ENCODE data around the gene RFPL3.
"Not testable (repeated sequence)": the region's sequence is repeated elsewhere in the genome, so short reads cannot be mapped to it uniquely, and the experiment has no call there.

The RFPL3 gene

DNA sequence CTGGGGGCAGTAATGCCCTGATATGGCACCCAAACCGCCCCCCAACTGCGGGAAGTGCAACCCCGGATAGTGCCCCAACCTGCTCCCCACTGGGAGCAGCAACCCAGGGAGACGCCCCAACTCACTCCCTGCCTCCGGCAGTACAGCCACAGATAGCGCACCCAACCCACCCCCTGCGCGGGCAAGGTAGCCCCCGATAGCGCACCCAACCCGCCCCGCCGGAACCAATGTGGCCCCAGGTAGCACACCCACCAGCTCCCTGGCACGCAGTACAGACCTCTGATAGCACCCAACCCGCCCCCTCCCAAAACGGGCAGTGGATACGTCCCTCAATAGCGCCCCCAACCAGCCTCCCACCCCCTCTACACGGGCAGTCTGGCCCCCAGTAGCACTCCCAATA, 3.8 kb upstream of the RFPL3 start:
- DNase-seq (ENCODE audit: low read depth) = no peak

DNA sequence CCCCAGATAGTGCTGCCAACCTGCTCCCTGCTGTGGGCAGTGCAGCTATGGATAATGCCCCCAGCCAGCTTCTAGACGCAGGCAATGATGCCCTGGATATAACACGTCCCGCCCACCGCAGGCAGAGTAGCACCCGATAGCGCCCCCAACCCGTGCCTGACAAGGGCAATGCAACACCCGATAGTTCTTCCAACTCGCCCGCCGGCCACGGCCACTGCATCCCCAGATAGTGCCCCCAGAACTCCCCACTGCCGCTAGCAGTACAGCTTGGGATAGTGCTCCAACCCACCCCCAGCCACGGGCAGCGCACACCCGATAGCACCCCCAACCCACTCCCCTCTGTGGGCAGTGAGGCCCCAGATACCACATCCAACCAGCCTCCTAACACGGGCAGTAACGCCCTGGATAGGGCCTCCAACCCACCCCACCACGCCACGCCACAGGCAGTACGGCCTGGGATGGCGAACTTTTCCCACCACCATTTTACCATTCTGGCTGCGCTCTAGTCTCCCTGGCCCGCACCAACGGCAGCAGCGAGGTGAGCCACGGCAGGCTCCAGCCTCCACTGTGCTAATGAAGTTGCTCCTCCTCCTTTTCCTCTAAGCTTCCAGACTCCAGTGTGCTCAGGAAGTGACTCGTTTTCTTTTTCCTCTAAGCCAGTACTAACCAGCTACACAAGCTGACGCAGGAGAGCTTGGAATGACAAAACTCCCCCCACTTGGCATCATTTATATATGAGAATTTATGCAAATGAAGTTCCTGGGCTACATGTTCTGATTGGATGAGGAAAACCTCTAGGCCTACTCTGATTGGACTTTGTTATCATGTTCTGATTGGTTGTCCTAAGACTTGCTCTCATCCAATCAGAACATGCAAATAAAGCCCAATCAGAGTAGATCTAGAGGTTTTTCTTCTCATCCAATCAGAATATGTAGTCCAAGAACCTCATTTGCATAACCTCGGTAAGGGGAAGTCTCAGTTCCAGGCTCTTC, 3.0 kb upstream of the RFPL3 start:
- no peak for DNase-seq (ENCODE audit: low read depth)

- DNase-seq (ENCODE audit: low read depth) = no peak
Measured at GRCh38 chr22:32355760-32356159, 1.9 kb upstream of the RFPL3 start.

- DNase-seq (ENCODE audit: low read depth) = not testable (repeated sequence)
Measured at GRCh38 chr22:32360096-32360495, 2.4 kb downstream of the RFPL3 start.

DNA sequence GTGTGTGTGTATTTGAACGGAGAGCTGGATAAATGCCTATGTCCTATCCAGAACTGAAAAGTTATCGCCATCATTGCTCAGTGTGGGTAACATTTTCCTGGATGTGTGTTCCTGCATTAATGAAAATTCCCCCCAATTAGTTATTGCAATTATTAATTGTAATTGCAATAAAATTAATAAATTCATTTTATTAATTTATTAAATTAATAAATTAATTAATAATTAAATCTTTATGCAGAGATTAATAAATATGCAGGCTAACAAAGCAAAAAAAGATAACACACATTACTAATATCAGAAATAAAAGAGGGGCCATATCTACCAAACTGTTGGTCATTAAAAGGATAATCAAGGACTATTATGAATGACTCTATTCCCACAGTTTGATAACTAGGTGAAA, 3.6 kb downstream of the RFPL3 start:
- DNase-seq (ENCODE audit: low read depth) = no peak

DNA sequence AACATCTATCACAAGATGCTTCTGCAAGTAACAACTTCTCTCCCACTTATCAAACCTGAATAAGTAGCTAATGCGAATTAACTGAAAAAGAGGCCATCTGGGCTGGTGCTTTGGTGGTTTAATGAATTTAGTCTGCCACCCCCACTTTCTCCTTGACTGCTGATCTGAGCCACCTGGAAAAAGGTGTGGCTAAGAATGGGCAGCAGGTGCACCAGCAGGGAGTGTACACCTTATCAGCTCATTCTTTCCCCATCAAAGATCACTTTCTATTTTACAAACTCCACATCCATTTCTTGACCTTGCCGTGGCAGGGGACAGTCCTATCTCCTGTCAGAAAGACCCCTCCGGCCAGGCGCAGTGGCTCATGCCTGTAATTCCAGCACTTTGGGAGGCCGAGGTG, 6.5 kb downstream of the RFPL3 start:
- DNase-seq (ENCODE audit: low read depth) = no peak

DNA sequence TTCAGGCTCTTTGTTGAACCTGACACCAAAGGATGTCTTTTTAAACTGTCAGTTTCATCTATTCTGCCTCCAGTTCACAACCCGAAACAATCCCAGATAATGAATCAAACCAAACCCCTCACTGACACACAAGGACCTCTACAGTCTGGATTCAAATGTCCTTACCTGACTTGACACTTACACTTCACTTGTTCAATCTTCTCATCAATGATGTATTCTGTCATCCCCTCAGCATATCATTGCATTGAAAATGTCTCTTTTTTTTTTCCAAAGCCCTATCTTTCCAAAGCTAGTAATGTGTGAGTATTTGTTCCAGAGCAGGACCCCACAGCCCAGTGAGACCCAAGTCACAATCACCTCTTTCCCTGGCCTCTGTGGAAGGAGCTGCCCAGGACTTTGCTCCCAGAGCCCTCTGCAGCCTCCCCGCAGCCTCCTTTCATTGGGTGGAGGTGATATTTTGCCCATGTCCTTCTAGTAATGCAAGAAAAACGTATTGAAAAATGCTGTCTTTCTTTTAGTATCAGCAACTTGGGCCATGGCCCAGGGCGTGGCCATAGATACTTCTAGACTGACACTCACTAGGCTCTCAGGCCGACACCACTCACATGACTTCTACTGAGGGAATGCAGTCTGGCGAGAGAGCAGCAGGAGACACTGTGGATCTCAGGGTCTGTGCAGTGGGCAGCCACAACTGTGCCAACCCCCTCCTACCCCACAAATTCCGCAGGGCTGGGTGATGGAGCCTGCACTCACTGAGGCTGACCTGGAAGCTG, 18.2 kb downstream of the RFPL3 start:
- no peak for DNase-seq (ENCODE audit: low read depth)

- no peak for DNase-seq (ENCODE audit: low read depth)
Measured at GRCh38 chr22:32376681-32377080, 19.0 kb downstream of the RFPL3 start.

DNA sequence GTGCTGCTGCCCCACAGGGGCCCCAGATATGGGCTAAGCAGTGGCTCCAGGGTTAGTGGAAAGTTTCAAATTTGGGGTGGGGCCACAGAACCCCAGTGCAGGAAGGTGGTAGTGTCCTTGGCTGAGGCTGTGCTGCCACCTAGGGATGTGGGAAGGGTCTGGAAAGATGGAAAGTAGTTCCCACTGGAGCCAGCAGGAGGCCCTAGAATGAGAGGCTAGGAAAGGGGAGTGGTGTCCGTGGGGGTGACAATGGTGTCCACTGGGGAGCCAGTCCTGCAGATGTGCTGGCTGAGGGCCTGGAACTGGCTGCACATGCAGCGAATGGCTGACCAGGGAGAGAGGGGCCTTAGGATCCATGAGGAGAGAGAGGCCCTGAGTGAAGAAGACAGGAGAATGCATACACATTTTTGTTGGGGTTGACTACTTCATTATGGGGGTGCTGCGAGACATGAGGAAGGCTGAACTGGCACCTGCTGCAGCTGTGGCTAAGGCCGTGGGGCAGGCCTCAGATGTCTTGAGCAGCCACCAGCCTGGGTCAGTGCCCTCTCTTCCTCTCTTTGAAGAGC, 21.1 kb downstream of the RFPL3 start:
- no peak for DNase-seq (ENCODE audit: low read depth)

- no peak for DNase-seq (ENCODE audit: low read depth)
Measured at GRCh38 chr22:32380991-32381390, 23.3 kb downstream of the RFPL3 start.

DNA sequence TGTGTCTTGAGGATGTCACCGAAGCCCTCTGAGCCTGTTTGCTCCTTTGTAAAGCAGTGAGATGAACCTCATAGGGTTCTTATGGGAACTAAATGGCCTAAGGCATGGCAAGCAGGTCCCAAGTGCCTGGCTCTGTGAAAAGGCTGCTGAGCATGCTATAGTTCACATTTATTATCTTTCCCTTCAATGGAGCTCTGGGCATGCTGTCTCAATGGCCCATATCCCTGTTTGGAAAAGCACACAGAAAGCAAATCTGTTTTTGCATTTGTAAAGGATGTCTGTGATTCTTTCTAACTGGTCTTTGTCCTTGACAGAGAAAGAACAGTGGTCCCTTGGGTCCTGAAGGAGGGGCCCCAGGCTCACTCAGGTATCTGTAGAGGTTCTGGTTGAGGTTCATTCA, 28.0 kb downstream of the RFPL3 start:
- DNase-seq (ENCODE audit: low read depth) = no peak

DNA sequence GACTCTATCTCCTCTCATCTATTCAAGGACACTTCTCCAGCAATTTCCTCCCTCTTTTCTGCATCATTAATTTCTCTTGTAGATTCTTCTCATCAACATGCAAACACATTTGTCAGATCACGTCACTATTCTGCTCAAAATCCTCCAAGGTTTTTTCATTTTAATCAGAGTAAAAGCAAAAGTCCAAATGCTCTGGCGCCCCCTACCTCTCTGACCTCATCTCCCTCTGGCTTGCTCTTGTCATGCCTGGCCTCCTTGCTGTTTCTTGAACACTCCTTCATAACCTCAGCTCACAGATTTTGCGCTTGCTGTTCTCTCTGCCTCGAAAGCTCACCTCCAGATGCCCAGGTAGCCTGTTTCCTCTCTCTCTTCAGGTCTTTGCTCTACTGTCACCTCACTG, 32.0 kb downstream of the RFPL3 start:
- DNase-seq (ENCODE audit: low read depth) = no peak

DNA sequence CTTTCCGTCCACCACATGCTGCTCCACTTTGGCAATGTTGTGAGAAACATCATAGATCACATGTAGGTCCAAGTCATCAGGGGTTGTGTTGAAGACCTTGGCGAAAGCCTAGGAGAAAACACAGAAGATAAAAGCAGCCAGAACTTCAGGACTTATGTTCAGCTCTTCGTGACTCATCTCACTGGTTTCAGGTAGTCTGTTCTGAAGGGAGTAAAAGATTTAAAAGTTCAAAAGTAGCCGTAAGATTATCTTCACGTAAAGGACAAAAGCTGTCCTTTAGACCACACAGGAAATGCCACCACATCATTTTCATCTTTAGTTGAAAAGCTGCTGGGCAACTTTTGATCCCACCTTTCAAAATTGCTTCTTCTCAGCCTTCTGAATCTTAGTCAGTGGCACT, 37.4 kb downstream of the RFPL3 start:
- DNase-seq (ENCODE audit: low read depth) = no peak

DNA sequence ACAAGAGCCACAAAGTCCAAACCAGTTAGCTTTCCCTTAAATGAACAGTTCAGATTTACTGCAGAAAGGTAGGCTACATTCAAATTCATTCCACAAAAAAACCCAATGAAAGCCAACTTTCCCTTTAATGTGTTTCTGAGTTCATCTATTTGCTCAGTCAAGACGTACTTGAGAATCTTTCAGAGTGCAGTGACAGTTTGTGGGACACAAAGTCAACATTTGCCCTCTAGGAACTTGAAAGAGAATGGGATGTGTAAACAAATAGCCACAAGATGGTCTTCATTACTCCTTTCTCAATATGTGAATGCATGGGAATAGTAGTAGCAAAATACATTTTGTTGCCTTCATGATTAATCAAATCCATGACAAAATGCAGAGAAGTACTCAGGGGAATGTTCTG, 38.6 kb downstream of the RFPL3 start:
- no peak for DNase-seq (ENCODE audit: low read depth)

DNA sequence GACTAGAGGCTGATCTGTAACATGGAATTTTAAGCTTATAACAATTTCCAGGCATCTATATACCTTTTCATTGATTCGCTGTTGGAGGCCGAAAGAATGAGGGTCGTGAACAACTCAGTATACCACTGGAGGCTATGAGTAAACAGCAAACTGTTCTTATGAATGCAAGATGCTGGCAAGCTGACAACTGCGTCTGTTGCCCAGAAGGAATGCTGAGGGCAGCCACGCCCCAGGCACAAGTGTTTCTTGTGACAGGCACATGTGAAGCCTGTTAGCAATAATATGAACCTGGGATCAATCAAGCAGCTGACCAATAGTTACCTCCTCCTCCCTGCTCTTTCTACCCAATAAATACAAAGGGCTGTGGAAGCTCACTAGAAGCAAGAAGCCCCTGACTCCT, 39.1 kb downstream of the RFPL3 start:
- DNase-seq (ENCODE audit: low read depth) = no peak

- DNase-seq (ENCODE audit: low read depth) = no peak
Measured at GRCh38 chr22:32401486-32401885, 43.8 kb downstream of the RFPL3 start.

DNA sequence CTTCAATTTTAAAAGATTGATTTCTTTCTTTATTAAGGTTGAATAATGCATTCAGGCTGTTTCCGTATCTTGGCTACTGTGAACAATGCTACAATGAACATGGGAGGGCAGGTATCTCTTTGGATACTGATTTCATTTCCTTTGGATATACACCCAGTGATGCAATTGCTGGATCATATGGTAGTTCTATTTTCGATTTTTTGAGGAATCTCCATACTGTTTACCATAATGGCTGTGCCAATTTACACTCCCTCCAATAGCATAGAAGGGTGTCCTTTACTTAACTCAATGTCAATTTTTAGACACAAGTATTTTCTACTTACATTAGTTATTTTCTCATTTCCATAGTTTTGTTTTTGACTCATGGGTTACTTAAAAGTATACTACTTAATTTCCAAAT, 46.4 kb downstream of the RFPL3 start:
- DNase-seq (ENCODE audit: low read depth) = no peak

DNA sequence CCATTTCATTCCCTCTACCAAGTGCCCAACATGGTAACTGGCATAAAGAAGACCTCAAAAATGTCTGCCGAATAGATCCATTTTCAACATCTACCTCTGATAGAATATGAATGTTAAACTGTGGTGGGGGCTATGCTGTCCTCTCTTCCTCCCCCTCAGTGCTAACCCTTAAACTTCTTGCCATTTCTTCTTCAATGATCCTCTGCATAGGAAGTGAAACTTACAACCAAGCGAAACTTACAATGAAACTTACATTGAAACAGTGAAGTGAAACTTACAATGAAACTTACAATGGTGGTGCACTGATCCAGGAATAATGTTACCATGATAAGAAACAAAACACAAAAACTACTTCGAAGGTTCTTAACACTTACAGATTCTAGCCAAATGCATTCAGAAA, 49.6 kb downstream of the RFPL3 start:
- DNase-seq (ENCODE audit: low read depth) = no peak

DNA sequence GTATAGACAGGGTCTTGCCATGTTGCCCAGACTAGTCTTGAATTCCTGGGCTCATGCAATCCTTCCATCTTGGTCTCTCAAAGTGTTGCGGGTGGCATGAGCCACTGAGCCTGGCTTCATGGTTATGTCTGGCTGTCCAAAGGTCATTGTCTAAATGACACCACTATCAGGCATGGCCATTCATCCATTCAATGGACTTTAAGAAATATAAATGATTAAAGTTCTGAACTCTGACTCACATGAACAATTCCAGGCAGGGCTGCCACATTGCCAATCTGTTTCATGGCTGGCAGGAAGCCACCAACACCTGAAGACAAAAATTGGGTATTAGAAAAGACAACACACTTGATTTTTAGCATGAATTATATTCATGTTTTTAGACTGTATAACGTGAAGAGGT, 50.3 kb downstream of the RFPL3 start:
- DNase-seq (ENCODE audit: low read depth) = no peak

GRCh38 chr22:32409977-32410376, 52.3 kb downstream of the RFPL3 start:
- no peak for DNase-seq (ENCODE audit: low read depth)

DNA sequence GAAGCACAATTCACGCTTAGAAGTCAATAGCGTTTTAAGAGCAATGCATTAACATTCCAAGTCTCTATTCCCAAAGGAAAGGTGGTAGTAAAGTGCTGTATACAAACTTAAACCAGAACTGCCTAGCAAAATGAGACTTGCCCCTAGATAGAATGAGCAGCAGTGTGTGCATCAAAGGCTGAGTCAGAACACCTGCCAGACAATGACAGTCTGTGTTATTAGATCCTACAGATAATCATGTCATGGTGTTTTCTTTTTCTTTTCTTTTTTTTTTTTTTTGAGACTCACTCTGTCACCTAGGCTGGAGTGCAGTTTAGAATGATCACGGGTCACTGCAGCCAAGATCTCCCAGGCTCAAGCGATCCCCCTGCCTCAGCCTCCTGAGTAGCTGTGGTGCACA, 52.8 kb downstream of the RFPL3 start:
- DNase-seq (ENCODE audit: low read depth) = no peak
